ENCODE data around the gene WNT4. TPM values are rescaled to one million over a fixed set of nuclear protein-coding genes. Genes with fewer than 3 reads are reported as not detected.
A peak's percentile ranks its signal among the peaks of the same experiment; 100 is the strongest.

Gene WNT4
- total RNA-seq, 3 donors from 2014 or later: 1.2 to 4.5 (median 2.5) TPM

GRCh38 chr1:22132517-22133235 is 10.2 kb downstream of the WNT4 start:
- H3K4me1 ChIP-seq (ENCODE audit: low read depth): peaks cover 3% of the 10 kb centered on the region
- TF ChIP-seq CTCF (IDR thresholded peaks at IDR 0.05): no peak
- H3K9me3 ChIP-seq: no peaks in the 10 kb centered on the region
- H3K4me3 ChIP-seq: no peak overlapping the region
- intact Hi-C loops (cut with DNase I, micrococcal nuclease): loop anchor here in 1 of 2 donors (5.0 to 10.0 kb wide), 2 partner anchors 142 to 285 kb away; no protein-coding TSS in a partner anchor
- H3K36me3 ChIP-seq (ENCODE audit: low read depth): no peaks in the 10 kb centered on the region
- no peak for DNase-seq
- no peak for ATAC-seq

- H3K9me3 ChIP-seq: no peaks in the 10 kb centered on the region
- intact Hi-C loops (cut with DNase I, micrococcal nuclease): loop anchor here in 1 of 2 donors (5.0 to 10.0 kb wide), 2 partner anchors 143 to 285 kb away; no protein-coding TSS in a partner anchor
- H3K4me3 ChIP-seq: no peak overlapping the region
- no peaks in the 10 kb centered on the region for H3K4me1 ChIP-seq (ENCODE audit: low read depth)
- DNase-seq (peak in 2 of 3 donors; percentile 60 to 77), ATAC-seq (peak; percentile 67)
- H3K36me3 ChIP-seq (ENCODE audit: low read depth): no peaks in the 10 kb centered on the region
- TF ChIP-seq CTCF (IDR thresholded peaks at IDR 0.05): peak; percentile 66
These were observed 10.9 kb downstream of the WNT4 start for GRCh38 chr1:22131875-22132486.

- Histone ChIP-seq H3K9me3 (no peaks in the 10 kb centered on the region), H3K4me3 (no peak overlapping the region), H3K4me1 (ENCODE audit: low read depth) (no peaks in the 10 kb centered on the region), H3K36me3 (ENCODE audit: low read depth) (no peaks in the 10 kb centered on the region)
- no peak for DNase-seq
- ATAC-seq: no peak
- TF ChIP-seq CTCF (IDR thresholded peaks at IDR 0.05): no peak
- intact Hi-C loops (cut with DNase I, micrococcal nuclease): loop anchor here in 1 of 2 donors (5.0 to 10.0 kb wide), 2 partner anchors 144 to 286 kb away; no protein-coding TSS in a partner anchor
These were observed 11.8 kb downstream of the WNT4 start for GRCh38 chr1:22131062-22131461.

- no peaks in the 10 kb centered on the region for H3K36me3 ChIP-seq (ENCODE audit: low read depth)
- no peaks in the 10 kb centered on the region for H3K4me1 ChIP-seq (ENCODE audit: low read depth)
- H3K9me3 ChIP-seq: no peaks in the 10 kb centered on the region
- no peak for DNase-seq
- ATAC-seq: no peak
- no peak overlapping the region for H3K4me3 ChIP-seq
- intact Hi-C loops (cut with DNase I, micrococcal nuclease): loop anchor here in 1 of 2 donors (5.0 to 10.0 kb wide), 2 partner anchors 145 to 288 kb away; no protein-coding TSS in a partner anchor
- TF ChIP-seq CTCF (IDR thresholded peaks at IDR 0.05): no peak
These were observed 13.3 kb downstream of the WNT4 start for GRCh38 chr1:22129501-22130117.

- no peak for DNase-seq
- Histone ChIP-seq H3K4me1 (ENCODE audit: low read depth) (no peaks in the 10 kb centered on the region), H3K9me3 (no peaks in the 10 kb centered on the region), H3K4me3 (no peak overlapping the region), H3K36me3 (ENCODE audit: low read depth) (no peaks in the 10 kb centered on the region)
- intact Hi-C loops (cut with DNase I, micrococcal nuclease): no loop called here
- ATAC-seq: no peak
- no peak for TF ChIP-seq CTCF (IDR thresholded peaks at IDR 0.05)
These were observed 14.5 kb downstream of the WNT4 start for GRCh38 chr1:22128392-22128791.

All from mucosa of descending colon (tissue), 3 donors.